ENCODE measurements around the gene KANK2. TPM values are rescaled to one million over a fixed set of nuclear protein-coding genes. Genes with fewer than 3 reads are reported as not detected.

KANK2 gene
- total and polyA plus RNA-seq, 2 of the 13 experiments (the other 11 are each of a cell fraction or from before 2014, with no cell fraction given): 5.7 to 12.9 TPM

DNA sequence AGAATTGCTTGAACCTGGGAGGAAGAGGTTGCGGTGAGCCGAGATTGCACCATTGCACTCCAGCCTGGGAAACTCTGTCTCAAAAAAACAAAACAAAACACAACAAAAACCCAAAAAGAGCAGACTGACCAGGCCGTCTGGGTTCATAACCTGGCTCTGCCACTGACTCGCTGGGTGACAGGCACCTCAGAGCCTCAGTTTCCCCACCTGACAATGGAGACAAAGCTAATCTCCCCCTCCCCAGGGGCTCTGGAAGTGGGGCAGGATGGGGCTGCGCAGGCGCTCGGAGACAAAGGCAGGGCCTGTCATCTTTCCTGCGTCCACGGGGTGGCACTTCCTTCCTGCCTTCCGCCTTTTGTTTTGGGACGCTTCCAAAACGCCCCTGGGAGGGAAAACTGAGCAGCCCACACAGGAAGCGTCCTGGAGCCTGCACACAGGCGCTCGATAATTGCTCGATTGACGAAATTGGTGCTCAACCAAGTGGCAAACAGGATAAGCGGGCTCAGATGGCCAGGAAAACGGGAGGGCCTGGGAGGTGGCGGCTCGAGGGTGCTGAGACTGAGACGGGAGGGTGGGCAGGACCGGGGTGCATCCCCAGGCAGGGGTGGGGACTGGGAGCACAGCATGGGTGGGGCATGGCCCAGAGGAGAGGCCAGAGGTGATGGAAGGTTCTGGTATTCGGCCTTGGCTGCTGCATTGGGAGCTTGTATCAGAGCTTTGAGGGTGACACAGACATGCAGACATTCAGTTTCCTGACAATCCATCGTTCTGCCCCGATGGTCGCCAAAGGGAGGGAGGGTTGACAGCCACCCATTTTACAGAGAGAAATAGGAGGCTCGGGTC is 59.6 kb downstream of the KANK2 start (continued):
- TF ChIP-seq, protein P1, sequence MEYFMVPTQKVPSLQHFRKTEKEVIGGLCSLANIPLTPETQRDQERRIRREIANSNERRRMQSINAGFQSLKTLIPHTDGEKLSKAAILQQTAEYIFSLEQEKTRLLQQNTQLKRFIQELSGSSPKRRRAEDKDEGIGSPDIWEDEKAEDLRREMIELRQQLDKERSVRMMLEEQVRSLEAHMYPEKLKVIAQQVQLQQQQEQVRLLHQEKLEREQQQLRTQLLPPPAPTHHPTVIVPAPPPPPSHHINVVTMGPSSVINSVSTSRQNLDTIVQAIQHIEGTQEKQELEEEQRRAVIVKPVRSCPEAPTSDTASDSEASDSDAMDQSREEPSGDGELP (IDR thresholded peaks at IDR 0.05; ENCODE audit: borderline replicate concordance, low read depth): no peak
- no peak; the same call in 1 of the 2 replicates for TF ChIP-seq PITX1 (CRISPR knock-in tag; IDR thresholded peaks at IDR 0.05)
- TF ChIP-seq FOXK1 (CRISPR knock-in tag; IDR thresholded peaks at IDR 0.05; ENCODE audit: borderline replicate concordance, low read depth): no peak
- no peak for TF ChIP-seq MAFF (IDR thresholded peaks at IDR 0.05; ENCODE audit: low read depth, low read length)
- TF ChIP-seq ZNF24 (IDR thresholded peaks at IDR 0.05): no peak
- no peak for TF ChIP-seq ZNF790 (CRISPR knock-in tag; IDR thresholded peaks at IDR 0.05; ENCODE audit: borderline replicate concordance)
- no peak for TF ChIP-seq MIER2 (CRISPR knock-in tag; IDR thresholded peaks at IDR 0.05)
- no peak for TF ChIP-seq STAT5B (CRISPR knock-in tag; IDR thresholded peaks at IDR 0.05)
- no peak for TF ChIP-seq WIZ (CRISPR knock-in tag; IDR thresholded peaks at IDR 0.05)
- no peak for TF ChIP-seq RORA (CRISPR knock-in tag; IDR thresholded peaks at IDR 0.05)
- TF ChIP-seq RXRB (CRISPR knock-in tag; IDR thresholded peaks at IDR 0.05; ENCODE audit: borderline replicate concordance): peak; percentile 49; the same call in 1 of the 2 replicates
- TF ChIP-seq PAX8 (CRISPR knock-in tag; IDR thresholded peaks at IDR 0.05; ENCODE audit: borderline replicate concordance): no peak
- no peak for TF ChIP-seq TBX3 (IDR thresholded peaks at IDR 0.05; ENCODE audit: borderline replicate concordance)
- no peak for TF ChIP-seq ATF4 (CRISPR knock-in tag; IDR thresholded peaks at IDR 0.05)
- TF ChIP-seq, protein P2, sequence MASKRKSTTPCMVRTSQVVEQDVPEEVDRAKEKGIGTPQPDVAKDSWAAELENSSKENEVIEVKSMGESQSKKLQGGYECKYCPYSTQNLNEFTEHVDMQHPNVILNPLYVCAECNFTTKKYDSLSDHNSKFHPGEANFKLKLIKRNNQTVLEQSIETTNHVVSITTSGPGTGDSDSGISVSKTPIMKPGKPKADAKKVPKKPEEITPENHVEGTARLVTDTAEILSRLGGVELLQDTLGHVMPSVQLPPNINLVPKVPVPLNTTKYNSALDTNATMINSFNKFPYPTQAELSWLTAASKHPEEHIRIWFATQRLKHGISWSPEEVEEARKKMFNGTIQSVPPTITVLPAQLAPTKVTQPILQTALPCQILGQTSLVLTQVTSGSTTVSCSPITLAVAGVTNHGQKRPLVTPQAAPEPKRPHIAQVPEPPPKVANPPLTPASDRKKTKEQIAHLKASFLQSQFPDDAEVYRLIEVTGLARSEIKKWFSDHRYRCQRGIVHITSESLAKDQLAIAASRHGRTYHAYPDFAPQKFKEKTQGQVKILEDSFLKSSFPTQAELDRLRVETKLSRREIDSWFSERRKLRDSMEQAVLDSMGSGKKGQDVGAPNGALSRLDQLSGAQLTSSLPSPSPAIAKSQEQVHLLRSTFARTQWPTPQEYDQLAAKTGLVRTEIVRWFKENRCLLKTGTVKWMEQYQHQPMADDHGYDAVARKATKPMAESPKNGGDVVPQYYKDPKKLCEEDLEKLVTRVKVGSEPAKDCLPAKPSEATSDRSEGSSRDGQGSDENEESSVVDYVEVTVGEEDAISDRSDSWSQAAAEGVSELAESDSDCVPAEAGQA (IDR thresholded peaks at IDR 0.05; ENCODE audit: low read depth): 0 out of 2 replicates have a peak, but pooled peaks have one; percentile 22
- TF ChIP-seq, protein P2 (CRISPR knock-in tag; IDR thresholded peaks at IDR 0.05; ENCODE audit: borderline replicate concordance): no peak
- no peak for TF ChIP-seq UBTF (CRISPR knock-in tag; IDR thresholded peaks at IDR 0.05)

Measured in HepG2 (cell line).